Stimulated activated effector memory CD8-positive, alpha-beta T cell treated with anti-CD3 and anti-CD28 coated beads, Interleukin-12 subunit alpha, Interleukin-12 subunit beta, amount 100 ng/mL, for 72 hours (primary cell): ENCODE measurements around the gene SMARCB1.

ENCODE experiments used
- ATAC-seq: fragments of 150-1000 bp; cut with Tn5 transposase; 2 replicates; pipeline ENCODE4 v1.10.0; 2021
- DNase-seq, 2 donors: peaks; one replicate each; pipeline ENCODE4 v3.0.0; 2021 to 2022; ENCODE audit warnings: low spot score in 2 of 2
- H3K27ac Mint-ChIP-seq: one replicate; pipeline ENCODE4 v1.8.0; 2022; ENCODE audit warnings: mild to moderate bottlenecking, mixed read lengths
- H3K36me3 Mint-ChIP-seq: one replicate; pipeline ENCODE4 v1.8.0; 2022; ENCODE audit warnings: mild to moderate bottlenecking, mixed read lengths
- H3K4me1 Mint-ChIP-seq: one replicate; pipeline ENCODE4 v1.8.0; 2022; ENCODE audit warnings: mixed read lengths
- H3K4me3 Mint-ChIP-seq: one replicate; pipeline ENCODE4 v1.8.0; 2022; ENCODE audit warnings: mild to moderate bottlenecking, mixed read lengths
- H3K9me3 Mint-ChIP-seq: one replicate; pipeline ENCODE4 v1.8.0; 2022; ENCODE audit warnings: mixed read lengths

The SMARCB1 gene

GRCh38 chr22:23786752-23787599, at the start of gene SMARCB1:
Gene SMARCB1, plus strand, starts transcription at chr22:23786966. Its CDS starts 204 bp downstream, at chr22:23787170.
- Mint-ChIP-seq H3K4me3 (peak within 1 kb of the TSS; percentile 75), H3K9me3 (no peaks in the 10 kb centered on the region), H3K27ac (peak within 1 kb of the TSS; percentile 92), H3K4me1 (peaks cover 14% of the 10 kb centered on the region), H3K36me3 (peaks cover 22% of the 10 kb centered on the region)
- ATAC-seq (peak; percentile 90), DNase-seq (peak; percentile 80 to 91)

GRCh38 chr22:23737696-23738095, 49.1 kb upstream of the SMARCB1 start:
- Mint-ChIP-seq H3K9me3 (no peaks in the 10 kb centered on the region), H3K4me1 (no peaks in the 10 kb centered on the region), H3K36me3 (peaks cover 6% of the 10 kb centered on the region), H3K27ac (no peak overlapping the region), H3K4me3 (no peak overlapping the region)
- no peak for DNase-seq
- no peak for ATAC-seq

- ATAC-seq: no peak
- peaks cover 4% of the 10 kb centered on the region for H3K9me3 Mint-ChIP-seq
- H3K27ac Mint-ChIP-seq: peak overlapping the region; percentile 32
- peaks cover 25% of the 10 kb centered on the region for H3K36me3 Mint-ChIP-seq
- no peak for DNase-seq
- no peak overlapping the region for H3K4me3 Mint-ChIP-seq
- no peaks in the 10 kb centered on the region for H3K4me1 Mint-ChIP-seq
Measured at GRCh38 chr22:23742505-23743264, 44.1 kb upstream of the SMARCB1 start.

- Mint-ChIP-seq H3K36me3 (peaks cover 29% of the 10 kb centered on the region), H3K4me3 (no peak overlapping the region), H3K4me1 (no peaks in the 10 kb centered on the region), H3K9me3 (peaks cover 4% of the 10 kb centered on the region), H3K27ac (peak overlapping the region; percentile 32)
- DNase-seq: no peak
- ATAC-seq: no peak
Measured at GRCh38 chr22:23743303-23743705, 43.5 kb upstream of the SMARCB1 start.

- Mint-ChIP-seq H3K27ac (no peak overlapping the region), H3K36me3 (peaks cover 29% of the 10 kb centered on the region), H3K4me1 (no peaks in the 10 kb centered on the region), H3K4me3 (no peak overlapping the region), H3K9me3 (peaks cover 4% of the 10 kb centered on the region)
- ATAC-seq: no peak
- no peak for DNase-seq
Measured at GRCh38 chr22:23744001-23744400, 42.8 kb upstream of the SMARCB1 start.

GRCh38 chr22:23744485-23744884, 42.3 kb upstream of the SMARCB1 start:
- H3K27ac Mint-ChIP-seq: no peak overlapping the region
- no peak overlapping the region for H3K4me3 Mint-ChIP-seq
- DNase-seq (no peak), ATAC-seq (no peak)
- peaks cover 29% of the 10 kb centered on the region for H3K36me3 Mint-ChIP-seq
- H3K9me3 Mint-ChIP-seq: peaks cover 4% of the 10 kb centered on the region
- peaks cover under 1% of the 10 kb centered on the region for H3K4me1 Mint-ChIP-seq

- peaks cover 27% of the 10 kb centered on the region for H3K36me3 Mint-ChIP-seq
- DNase-seq: no peak
- no peak overlapping the region for H3K4me3 Mint-ChIP-seq
- H3K27ac Mint-ChIP-seq: no peak overlapping the region
- H3K9me3 Mint-ChIP-seq: peaks cover 4% of the 10 kb centered on the region
- no peak for ATAC-seq
- peaks cover 14% of the 10 kb centered on the region for H3K4me1 Mint-ChIP-seq
Measured at GRCh38 chr22:23745791-23746190, 41.0 kb upstream of the SMARCB1 start.

GRCh38 chr22:23749841-23750301, 36.9 kb upstream of the SMARCB1 start:
- Mint-ChIP-seq H3K4me1 (peaks cover 18% of the 10 kb centered on the region), H3K4me3 (peak overlapping the region; percentile 84), H3K36me3 (peaks cover 7% of the 10 kb centered on the region), H3K27ac (no peak overlapping the region), H3K9me3 (no peaks in the 10 kb centered on the region)
- DNase-seq (no peak), ATAC-seq (no peak)

GRCh38 chr22:23750367-23750713, 36.4 kb upstream of the SMARCB1 start:
- H3K27ac Mint-ChIP-seq: peak overlapping the region; percentile 88
- H3K9me3 Mint-ChIP-seq: no peaks in the 10 kb centered on the region
- peak overlapping the region; percentile 84 for H3K4me3 Mint-ChIP-seq
- peaks cover 18% of the 10 kb centered on the region for H3K4me1 Mint-ChIP-seq
- no peak for DNase-seq
- ATAC-seq: no peak
- peaks cover 4% of the 10 kb centered on the region for H3K36me3 Mint-ChIP-seq

- no peaks in the 10 kb centered on the region for H3K9me3 Mint-ChIP-seq
- peak within 1 kb of the TSS; percentile 84 for H3K4me3 Mint-ChIP-seq
- peak; percentile 99 for ATAC-seq
- peaks cover 18% of the 10 kb centered on the region for H3K4me1 Mint-ChIP-seq
- H3K27ac Mint-ChIP-seq: peak within 1 kb of the TSS; percentile 88
- H3K36me3 Mint-ChIP-seq: peaks cover 4% of the 10 kb centered on the region
- peak; percentile 79 to 90 for DNase-seq
Measured at GRCh38 chr22:23750714-23751440, 35.9 kb upstream of the SMARCB1 start, which contains the start of gene ZNF70. Gene ZNF70, minus strand, starts transcription at chr22:23751112. Its CDS starts 5,972 bp downstream, at chr22:23745140.

GRCh38 chr22:23751441-23751996, 35.2 kb upstream of the SMARCB1 start:
- Mint-ChIP-seq H3K4me1 (peaks cover 18% of the 10 kb centered on the region), H3K9me3 (no peaks in the 10 kb centered on the region), H3K36me3 (peaks cover 4% of the 10 kb centered on the region), H3K4me3 (peak overlapping the region; percentile 84), H3K27ac (peak overlapping the region; percentile 88)
- ATAC-seq (no peak), DNase-seq (no peak)

GRCh38 chr22:23752090-23752691, 34.6 kb upstream of the SMARCB1 start:
- H3K4me3 Mint-ChIP-seq: peak overlapping the region; percentile 84
- H3K27ac Mint-ChIP-seq: peak overlapping the region; percentile 88
- peaks cover 18% of the 10 kb centered on the region for H3K4me1 Mint-ChIP-seq
- no peaks in the 10 kb centered on the region for H3K9me3 Mint-ChIP-seq
- no peak for ATAC-seq
- no peak for DNase-seq
- H3K36me3 Mint-ChIP-seq: peaks cover 4% of the 10 kb centered on the region

- peaks cover 18% of the 10 kb centered on the region for H3K4me1 Mint-ChIP-seq
- H3K36me3 Mint-ChIP-seq: peaks cover 3% of the 10 kb centered on the region
- ATAC-seq (no peak), DNase-seq (no peak)
- H3K9me3 Mint-ChIP-seq: no peaks in the 10 kb centered on the region
- H3K27ac Mint-ChIP-seq: no peak overlapping the region
- peak overlapping the region; percentile 84 for H3K4me3 Mint-ChIP-seq
Measured at GRCh38 chr22:23752750-23753149, 34.0 kb upstream of the SMARCB1 start.

GRCh38 chr22:23753385-23753784, 33.4 kb upstream of the SMARCB1 start:
- Mint-ChIP-seq H3K27ac (no peak overlapping the region), H3K4me1 (peaks cover 18% of the 10 kb centered on the region), H3K4me3 (no peak overlapping the region), H3K9me3 (no peaks in the 10 kb centered on the region), H3K36me3 (no peaks in the 10 kb centered on the region)
- DNase-seq: no peak
- ATAC-seq: no peak
